Fibroblast of villous mesenchyme (primary cell): Measurements from ENCODE around the gene EML6. TPM values are rescaled to one million over a fixed set of nuclear protein-coding genes. Genes with fewer than 3 reads are reported as not detected.
"Not testable (repeated sequence)": the region's sequence is repeated elsewhere in the genome, so short reads cannot be mapped to it uniquely, and the experiment has no call there.

Experiments
- DNase-seq: peaks from one replicate; pipeline ENCODE4 v3.0.0-alpha.2; 2010; ENCODE audit warnings: low read depth
- H3K4me3 ChIP-seq: 2 replicates; pipeline ENCODE4 v1.5.1; 2011; ENCODE audit warnings: low read depth, mild to moderate bottlenecking, low read length
- total RNA-seq: library from RNA; depleted of rRNA; stranded (reverse); fragments of >200 nt; gene quantifications from 2 replicates; pipeline ENCODE4 v1.2.3, GENCODE V29; 2012
- TF ChIP-seq, protein P1 (sequence below): IDR thresholded peaks from 2 replicates; pipeline ENCODE4 v1.5.1; 2012; ENCODE audit warnings: low read depth, mild to moderate bottlenecking, low read length; ENCODE audit not compliant: insufficient read depth

EML6 gene
- total RNA-seq, 1 donor = 1.3 TPM

GRCh38 chr2:54866179-54866578 lies 142.7 kb downstream of the EML6 start:
- TF ChIP-seq, protein P1, sequence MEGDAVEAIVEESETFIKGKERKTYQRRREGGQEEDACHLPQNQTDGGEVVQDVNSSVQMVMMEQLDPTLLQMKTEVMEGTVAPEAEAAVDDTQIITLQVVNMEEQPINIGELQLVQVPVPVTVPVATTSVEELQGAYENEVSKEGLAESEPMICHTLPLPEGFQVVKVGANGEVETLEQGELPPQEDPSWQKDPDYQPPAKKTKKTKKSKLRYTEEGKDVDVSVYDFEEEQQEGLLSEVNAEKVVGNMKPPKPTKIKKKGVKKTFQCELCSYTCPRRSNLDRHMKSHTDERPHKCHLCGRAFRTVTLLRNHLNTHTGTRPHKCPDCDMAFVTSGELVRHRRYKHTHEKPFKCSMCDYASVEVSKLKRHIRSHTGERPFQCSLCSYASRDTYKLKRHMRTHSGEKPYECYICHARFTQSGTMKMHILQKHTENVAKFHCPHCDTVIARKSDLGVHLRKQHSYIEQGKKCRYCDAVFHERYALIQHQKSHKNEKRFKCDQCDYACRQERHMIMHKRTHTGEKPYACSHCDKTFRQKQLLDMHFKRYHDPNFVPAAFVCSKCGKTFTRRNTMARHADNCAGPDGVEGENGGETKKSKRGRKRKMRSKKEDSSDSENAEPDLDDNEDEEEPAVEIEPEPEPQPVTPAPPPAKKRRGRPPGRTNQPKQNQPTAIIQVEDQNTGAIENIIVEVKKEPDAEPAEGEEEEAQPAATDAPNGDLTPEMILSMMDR = no peak
- DNase-seq = no peak
- H3K4me3 ChIP-seq = no peak overlapping the region

GRCh38 chr2:54866868-54867267 lies 143.4 kb downstream of the EML6 start:
- H3K4me3 ChIP-seq = no peak overlapping the region
- TF ChIP-seq, protein P1 = no peak
- DNase-seq = no peak

DNA sequence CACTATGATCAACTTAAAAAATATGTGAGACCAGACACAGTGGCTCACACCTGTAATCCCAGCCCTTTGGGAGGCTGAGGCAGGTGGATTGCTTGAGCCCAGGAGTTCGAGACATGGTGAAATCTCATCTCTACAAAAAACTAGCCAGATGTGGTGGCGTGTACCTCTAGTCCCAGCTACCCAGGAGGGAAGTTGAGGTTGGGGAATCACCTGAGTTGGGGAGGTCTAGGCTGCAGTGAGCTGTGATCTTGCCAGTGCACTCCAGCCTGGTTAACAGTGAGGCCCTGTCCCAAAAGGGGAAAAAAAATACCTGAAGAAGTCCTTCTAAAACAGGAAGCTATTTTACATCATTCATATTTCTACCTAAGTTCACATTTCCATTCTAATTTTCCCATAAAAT lies 144.0 kb downstream of the EML6 start:
- TF ChIP-seq, protein P1 = no peak
- no peak for DNase-seq
- H3K4me3 ChIP-seq = no peak overlapping the region

DNA sequence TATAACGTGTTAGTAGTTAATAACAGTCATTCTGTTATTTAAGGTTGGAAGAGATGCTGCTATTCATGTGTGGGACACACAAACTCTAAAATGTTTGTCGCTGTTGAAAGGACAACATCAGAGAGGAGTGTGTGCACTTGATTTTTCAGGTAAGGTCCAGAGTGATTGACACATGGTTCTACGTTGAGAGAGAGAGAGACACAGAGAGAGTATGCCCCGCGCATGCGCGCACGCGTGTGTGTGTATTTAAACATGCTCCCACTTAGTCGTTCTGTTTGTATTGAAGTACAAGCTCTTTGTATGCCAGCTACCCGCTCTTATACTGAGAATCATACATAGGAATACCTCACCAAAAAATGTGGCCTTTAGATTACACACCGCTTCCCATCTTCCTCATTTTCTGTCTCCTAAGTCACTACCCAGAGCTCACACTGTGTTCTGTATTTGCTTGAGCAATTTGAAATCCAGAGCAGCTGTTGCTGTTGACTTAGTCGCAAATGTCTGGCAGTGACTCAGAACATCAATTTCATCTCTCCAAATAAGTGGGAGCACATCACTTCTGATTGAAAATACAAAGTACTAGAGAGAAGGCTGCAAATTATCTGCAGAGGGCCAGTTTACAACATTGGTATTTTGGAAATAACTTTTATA lies 148.1 kb downstream of the EML6 start:
- TF ChIP-seq, protein P1 = no peak
- no peak overlapping the region for H3K4me3 ChIP-seq
- DNase-seq = peak; percentile 8

GRCh38 chr2:54872780-54873179 lies 149.3 kb downstream of the EML6 start:
- H3K4me3 ChIP-seq = no peak overlapping the region
- TF ChIP-seq, protein P1 = no peak
- no peak for DNase-seq

DNA sequence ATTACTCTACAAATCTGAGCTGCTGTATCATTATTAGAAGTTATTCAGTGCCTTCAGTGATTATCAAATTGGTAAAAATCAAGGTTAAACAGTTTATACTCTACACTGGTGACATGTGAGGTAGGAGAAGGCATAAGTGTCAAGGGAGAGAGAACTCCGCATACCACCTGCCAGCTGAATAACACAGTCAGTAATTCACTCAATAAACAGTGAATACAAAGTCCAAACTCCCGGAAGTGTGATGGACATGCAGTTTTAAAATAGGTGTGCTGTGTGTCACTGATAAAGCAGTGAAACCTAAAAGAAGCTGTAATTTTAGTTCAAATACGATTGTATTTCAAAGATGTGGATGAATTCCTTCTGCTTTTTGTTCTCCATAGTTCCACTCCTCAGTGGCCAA lies 149.8 kb downstream of the EML6 start:
- not testable (repeated sequence) for H3K4me3 ChIP-seq, DNase-seq

DNA sequence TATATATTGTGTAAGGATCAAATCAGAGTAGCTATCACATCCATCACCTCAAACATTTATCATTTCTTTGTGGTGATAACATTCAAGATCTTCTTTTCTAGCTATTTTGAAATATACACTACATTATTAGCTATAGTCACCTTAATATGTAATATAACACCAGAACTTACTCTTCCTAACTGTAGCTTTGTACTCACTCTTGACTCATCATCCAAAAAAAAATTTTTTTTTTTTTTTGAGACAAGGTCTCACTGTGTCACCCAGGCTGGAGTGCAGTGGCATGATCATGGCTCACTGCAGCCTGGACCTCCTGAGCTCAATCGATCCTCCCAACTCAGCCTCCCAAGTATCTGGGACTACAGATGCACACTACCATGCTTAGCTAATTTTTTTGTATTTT lies 153.3 kb downstream of the EML6 start:
- TF ChIP-seq, protein P1 = no peak
- H3K4me3 ChIP-seq = no peak overlapping the region
- no peak for DNase-seq
